NOMO-1 treated with DMSO at 0.1 percent for 48 hours (cell line): ENCODE measurements around the gene ATP6V0C.

ENCODE experiments used
- DNase-seq: peaks from one replicate; lab custom pipeline; 2025; ENCODE audit not compliant: unreplicated experiment; lab: John Stamatoyannopoulos, UW

ATP6V0C gene

DNA sequence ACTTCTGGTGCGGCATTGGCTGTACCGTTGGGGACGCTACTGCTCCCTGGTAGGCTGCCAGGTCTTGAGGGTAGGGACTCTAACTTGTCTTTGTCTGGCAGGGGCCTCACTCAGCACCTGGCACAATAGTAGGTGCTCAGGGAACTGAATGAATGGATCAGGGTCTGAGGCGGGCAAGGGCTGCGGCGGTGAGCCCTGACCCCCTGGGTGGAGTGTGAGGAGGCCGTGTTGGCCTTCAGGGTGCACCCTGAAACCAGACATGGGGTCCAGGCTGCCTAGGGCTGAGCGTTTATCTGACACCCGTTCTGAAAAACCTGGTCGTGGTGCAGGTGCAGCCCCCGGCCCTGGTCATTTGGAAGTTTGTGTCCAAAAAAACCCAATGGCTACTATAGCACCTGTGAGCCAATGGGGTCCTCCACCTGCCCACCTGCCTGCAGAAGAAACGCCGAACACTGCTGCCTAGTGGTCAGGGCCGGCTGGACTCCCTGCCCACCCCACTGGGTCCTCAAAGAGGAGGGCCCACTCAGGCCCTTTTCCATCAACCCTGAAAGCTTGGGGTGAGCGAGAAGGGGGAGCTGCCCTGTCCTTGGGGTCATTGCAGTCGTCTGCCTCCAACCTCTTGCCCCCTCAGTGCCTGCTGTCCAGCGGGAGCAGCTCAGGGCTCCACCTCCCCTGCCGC is 4.9 kb upstream of the ATP6V0C start:
- DNase-seq, result no peak

DNA sequence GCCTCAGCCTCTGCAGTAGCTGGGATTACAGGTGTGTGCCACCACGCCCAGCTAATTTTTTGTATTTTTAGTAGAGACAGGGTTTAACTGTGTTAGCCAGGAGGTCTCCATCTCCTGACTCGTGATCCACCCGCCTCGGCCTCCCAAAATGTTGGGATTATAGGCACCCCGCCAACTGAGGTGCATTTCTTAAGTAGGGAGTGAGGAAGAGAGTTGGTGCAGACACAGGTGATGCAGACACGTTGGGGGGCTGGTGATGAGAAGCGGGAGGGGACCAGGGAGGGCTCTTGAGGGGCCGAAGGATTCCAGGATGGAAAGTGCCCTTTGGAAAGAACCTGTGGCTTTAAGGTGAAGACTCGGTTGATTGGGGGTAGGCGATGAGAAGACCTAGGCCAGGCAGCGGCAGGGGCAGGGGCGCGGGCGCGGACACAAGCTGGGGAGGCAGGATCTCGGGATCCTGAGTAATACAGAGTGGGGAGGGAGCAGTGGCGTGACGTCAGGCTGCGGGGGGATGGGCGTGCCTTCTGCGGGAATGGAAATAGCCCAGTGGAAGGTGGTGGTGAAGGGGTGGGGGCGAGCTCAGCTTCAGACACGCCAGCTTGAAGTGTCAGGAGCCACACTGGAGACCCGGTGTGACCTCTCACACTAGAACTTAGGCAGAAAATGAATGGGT is 2.5 kb upstream of the ATP6V0C start:
- DNase-seq, result no peak

DNA sequence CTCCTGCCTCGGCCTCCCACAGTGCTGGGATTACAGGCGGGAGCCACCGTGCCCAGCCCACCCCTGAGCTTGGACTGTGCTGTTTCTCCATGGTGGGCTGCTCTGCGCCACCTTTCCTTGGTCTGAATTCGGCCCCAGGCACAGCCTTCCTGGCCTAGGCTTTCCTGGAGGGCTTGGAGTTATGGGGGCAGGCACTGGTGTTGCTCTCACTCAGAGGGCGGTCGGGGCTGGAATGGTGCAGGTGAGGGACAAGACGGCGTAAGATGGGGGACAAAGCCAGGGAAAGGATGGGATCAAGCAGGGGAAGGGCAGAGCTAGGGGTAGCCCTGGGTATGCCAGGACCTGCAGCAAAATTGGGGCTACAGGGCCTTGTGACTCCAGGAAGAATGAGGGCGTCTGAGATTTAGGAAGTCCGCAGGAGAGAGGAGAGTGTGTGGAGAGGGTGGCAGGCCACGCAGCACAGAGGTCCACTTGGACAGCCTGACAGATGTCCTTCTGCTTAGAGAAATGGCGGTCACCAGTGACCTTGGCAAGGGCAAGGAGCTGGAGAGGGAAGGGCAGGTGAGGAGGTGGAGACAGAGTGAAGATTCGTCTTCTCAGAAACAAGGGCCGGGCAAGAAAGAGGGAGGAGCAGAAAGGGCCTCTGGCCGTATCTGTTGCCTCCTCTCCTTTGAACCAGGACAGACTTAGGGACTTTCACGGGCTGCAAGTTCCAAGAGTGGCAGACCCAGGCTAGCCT is 1.6 kb upstream of the ATP6V0C start:
- no peak for DNase-seq

DNA sequence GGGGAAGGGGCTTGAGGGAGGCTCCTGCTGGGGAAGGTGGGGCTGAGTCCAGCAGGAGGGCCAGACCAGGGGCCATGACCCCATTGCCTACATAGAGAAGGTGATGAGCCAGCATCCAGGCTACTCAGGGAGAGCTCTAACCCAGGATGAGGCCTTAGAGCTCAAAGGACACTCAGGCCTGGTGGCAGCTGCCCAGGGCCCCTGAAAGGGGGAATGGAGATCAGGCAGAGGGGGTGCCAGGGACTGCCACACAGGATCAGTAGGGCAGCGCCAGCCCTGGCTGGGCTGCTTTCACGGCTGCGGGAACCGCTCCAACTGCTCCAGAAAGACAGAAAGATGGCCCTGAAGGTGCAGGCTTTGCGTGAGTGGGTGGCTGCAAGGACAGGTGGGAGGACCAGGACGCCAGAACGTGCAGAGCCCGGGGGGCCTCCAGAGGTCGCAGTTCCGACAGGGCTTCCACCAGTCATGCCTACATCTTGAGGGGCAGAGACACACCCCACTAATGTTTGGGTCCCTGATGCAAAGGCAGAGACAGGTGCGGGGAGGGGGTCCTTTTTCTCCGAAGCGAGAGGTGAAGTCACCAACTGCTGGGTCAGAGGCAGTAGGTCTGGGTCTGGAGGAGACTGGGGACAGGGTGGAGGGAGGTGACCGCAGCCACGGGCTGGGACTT is 882 bp upstream of the ATP6V0C start:
- no peak for DNase-seq

- DNase-seq, result peak; percentile 2
Observed at GRCh38 chr16:2514333-2515179, 804 bp downstream of the ATP6V0C start.

- DNase-seq, result peak; percentile 60
Observed at GRCh38 chr16:2515180-2515851, 1.6 kb downstream of the ATP6V0C start.

DNA sequence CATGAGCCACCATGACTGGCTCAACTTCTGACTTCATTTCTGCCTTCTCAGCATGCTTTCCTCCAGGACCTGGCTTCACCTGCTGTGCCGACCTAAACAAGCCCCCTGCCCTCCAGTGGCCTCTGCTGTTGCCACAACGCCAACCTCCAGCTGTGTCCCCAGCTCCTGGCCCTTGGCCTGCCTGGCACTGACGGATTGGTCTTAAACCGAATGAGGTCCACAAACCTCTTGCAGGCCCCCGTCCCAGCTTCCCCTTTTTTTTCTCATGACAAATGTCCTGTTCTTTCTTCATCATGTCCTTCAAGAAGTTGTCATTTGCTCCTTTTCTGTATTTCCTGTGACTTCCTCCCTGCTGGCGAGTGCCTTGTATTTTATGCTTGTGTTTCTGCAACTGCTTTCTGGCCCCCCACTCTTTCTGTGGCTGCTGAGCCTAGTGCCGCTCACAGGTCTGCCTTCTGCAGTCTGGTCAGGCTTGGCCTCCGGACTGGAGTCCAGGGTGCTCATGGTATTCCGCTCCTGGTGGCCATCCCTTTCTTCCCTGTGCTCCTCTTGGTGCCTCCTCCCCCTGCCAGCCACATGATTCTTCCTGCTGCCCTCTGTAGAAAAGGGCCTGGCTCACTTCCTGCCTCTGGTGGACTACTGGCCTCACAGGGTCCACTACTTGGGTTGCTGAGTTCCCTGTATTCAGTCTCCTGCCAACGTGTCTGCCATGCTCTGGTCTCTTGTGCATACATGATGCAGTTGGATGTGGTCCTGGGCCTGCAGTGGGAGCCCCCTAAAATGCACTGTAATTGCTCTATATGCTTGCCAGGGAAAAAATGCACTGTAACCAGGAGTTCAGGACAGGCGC is 2.9 kb downstream of the ATP6V0C start:
- DNase-seq, result peak; percentile 92

DNA sequence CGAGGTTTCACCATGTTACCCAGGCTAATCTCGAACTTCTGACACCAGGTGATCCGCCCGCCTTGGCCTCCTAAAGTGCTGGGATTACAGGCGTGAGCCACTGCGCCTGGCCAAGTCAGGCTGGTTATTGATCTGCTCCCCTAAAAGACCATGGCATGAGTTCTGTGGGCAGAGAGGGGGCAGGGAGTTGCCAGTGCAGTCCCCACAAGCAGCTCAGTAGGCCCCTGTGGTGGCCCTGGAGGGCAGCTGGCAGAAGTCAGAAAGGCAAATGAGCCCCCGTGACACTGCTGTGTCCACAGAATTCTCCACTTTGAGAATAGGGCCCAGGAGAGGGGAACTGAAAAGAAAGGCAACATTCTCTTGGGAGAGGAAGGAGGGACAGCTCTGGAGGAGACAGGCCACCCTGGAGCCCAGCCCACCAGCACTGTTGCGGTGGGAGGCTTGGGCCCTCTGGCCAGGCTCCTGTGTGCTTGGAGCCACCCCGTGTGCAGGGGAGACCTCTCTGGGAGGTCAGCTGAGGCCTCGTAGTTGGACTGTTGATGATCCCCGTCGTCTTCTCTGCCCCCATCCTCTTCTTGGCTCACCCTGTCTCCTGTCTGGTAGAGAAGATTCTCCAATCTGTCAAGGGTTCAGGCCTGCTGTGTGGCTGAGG is 4.3 kb downstream of the ATP6V0C start:
- no peak for DNase-seq

DNA sequence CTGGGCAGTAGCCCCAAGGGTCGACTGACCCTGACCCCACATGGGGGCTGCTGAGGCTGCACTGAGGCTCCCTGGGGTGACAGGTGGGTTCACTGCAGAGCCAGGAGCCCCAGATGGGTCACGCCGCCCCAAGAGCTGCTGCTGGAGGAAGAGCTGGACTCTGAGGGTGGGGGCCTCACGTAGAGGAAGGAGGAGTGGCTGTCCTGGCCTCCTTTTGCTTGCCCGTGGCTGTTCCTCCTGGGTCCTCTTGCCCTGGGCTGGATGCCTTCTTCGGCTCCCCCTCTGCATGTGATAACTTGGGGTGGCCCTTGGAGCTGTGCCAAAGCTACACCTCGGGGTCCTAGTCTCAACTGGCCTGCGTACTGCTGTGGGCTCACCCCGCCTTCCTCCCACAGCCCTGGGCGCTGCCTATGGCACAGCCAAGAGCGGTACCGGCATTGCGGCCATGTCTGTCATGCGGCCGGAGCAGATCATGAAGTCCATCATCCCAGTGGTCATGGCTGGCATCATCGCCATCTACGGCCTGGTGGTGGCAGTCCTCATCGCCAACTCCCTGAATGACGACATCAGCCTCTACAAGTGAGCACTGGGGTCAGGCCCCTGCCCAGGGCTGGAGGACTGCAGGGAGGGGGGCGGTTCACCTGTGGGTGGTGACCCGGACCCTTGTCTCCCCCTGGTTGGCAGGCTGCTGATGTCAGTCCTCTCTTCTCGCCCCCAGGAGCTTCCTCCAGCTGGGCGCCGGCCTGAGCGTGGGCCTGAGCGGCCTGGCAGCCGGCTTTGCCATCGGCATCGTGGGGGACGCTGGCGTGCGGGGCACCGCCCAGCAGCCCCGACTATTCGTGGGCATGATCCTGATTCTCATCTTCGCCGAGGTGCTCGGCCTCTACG is 5.3 kb downstream of the ATP6V0C start:
- no peak for DNase-seq

- DNase-seq, result no peak
Observed at GRCh38 chr16:2519711-2520080, 5.9 kb downstream of the ATP6V0C start.

GRCh38 chr16:2520097-2520783 is 6.5 kb downstream of the ATP6V0C start, which contains the start of gene AMDHD2:
AMDHD2 (plus strand) TSS chr16:2520371; CDS start chr16:2520459, 88 bp downstream.
- peak; percentile 94 for DNase-seq

- DNase-seq, result peak; percentile 19
Observed at GRCh38 chr16:2520784-2521531, 7.2 kb downstream of the ATP6V0C start.

GRCh38 chr16:2523801-2524231 is 10.1 kb downstream of the ATP6V0C start:
- no peak for DNase-seq

GRCh38 chr16:2524339-2524938 is 10.7 kb downstream of the ATP6V0C start:
- no peak for DNase-seq

GRCh38 chr16:2526135-2526534 is 12.4 kb downstream of the ATP6V0C start:
- no peak for DNase-seq
